Peyer's patch (tissue), 4 donors: ENCODE results near the gene DEFB131B. TPM values are rescaled to one million over a fixed set of nuclear protein-coding genes. Genes with fewer than 3 reads are reported as not detected.
"Not testable (repeated sequence)": the region's sequence is repeated elsewhere in the genome, so short reads cannot be mapped to it uniquely, and the experiment has no call there.

Experiments
- DNase-seq, 3 donors: peaks; one replicate each; pipeline ENCODE4 v3.0.0-alpha.2; 2017 to 2019
- H3K27ac ChIP-seq, 4 donors: fragments of 200-600 bp; sonication (generic); one replicate each; pipeline ENCODE4 v1.5.1; 2016 to 2019
- H3K27me3 ChIP-seq, 2 donors: fragments of 200-600 bp; sonication (generic); one replicate each; pipeline ENCODE4 v1.5.1; 2019
- H3K36me3 ChIP-seq, 3 donors: fragments of 200-600 bp; sonication (generic); one replicate each; pipeline ENCODE4 v1.5.1; 2016 to 2019
- H3K4me1 ChIP-seq, 4 donors: fragments of 200-600 bp; sonication (generic); one replicate each; pipeline ENCODE4 v1.5.1; 2016 to 2019
- H3K4me3 ChIP-seq, 4 donors: fragments of 200-600 bp; sonication (generic); 1 replicate in 3 of 4; 2 replicates in 1 of 4; pipeline ENCODE4 v1.5.1; 2016 to 2019; ENCODE audit warnings: mild to moderate bottlenecking in 1 of 4
- H3K9me3 ChIP-seq, 4 donors: fragments of 200-600 bp; sonication (generic); one replicate each; pipeline ENCODE4 v1.5.1; 2016 to 2019; ENCODE audit warnings: mild to moderate bottlenecking in 1 of 4
- POLR2A ChIP-seq, 2 donors: fragments of 450-650 bp; IDR thresholded peaks; one replicate each; pipeline ENCODE4 v1.5.1; 2017; ENCODE audit warnings: antibody characterized with exemption in 2 of 2, mild to moderate bottlenecking in 2 of 2, moderate library complexity in 2 of 2
- total RNA-seq, 4 donors: library from RNA; depleted of rRNA; stranded (reverse); fragments of >200 nt; gene quantifications; one replicate each; pipeline ENCODE4 v1.1.0, GENCODE V29; 2016
- TF ChIP-seq, protein P1 (sequence below), 6 experiments: fragments of 450-650 bp in 4 of 6; fragments of 200-600 bp in 2 of 6; sonication (generic) in 1 of 6; IDR thresholded peaks; one replicate each; pipeline ENCODE4 v1.5.1; 2017 to 2019; ENCODE audit warnings: antibody characterized with exemption in 6 of 6, mild to moderate bottlenecking in 3 of 6, moderate library complexity in 1 of 6

DEFB131B gene
- total RNA-seq: not detected

- H3K4me1 ChIP-seq, H3K27me3 ChIP-seq, H3K36me3 ChIP-seq, H3K4me3 ChIP-seq, H3K9me3 ChIP-seq, DNase-seq: not testable (repeated sequence)
- H3K27ac ChIP-seq: peak within 1 kb of the TSS in 3 of 4 donors; percentile 2 to 19 (median 7)
These were observed at the start of gene DEFB131B for GRCh38 chr11:71878059-71878458. Gene DEFB131B, plus strand, starts transcription at chr11:71878453. Its CDS starts 0 bp downstream, at chr11:71878453.

- H3K36me3 ChIP-seq, H3K9me3 ChIP-seq, H3K4me1 ChIP-seq, H3K27me3 ChIP-seq, H3K27ac ChIP-seq, H3K4me3 ChIP-seq, DNase-seq: not testable (repeated sequence)
These were observed 49.0 kb upstream of the DEFB131B start for GRCh38 chr11:71829247-71829646.

DNA sequence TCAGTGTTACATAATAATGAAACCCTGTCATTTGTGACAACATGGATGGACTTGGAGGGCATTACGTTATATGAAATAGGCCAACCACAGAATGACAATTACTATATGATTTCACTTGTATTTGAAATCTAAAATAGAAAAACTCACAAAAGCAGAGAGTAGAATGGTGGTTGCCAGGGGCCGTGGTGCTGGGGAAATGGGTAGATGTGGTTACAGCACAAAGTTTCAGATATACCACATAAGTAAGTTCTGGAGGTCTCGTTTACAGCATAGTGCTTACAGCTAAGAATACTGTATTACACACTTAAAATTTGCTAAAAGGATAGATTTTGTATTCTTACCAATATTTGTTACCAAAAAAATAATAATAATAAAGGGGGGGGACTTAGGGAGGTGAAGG, 48.6 kb upstream of the DEFB131B start:
- H3K4me1 ChIP-seq, H3K9me3 ChIP-seq, H3K27me3 ChIP-seq, H3K4me3 ChIP-seq, H3K36me3 ChIP-seq, DNase-seq, H3K27ac ChIP-seq: not testable (repeated sequence)

DNA sequence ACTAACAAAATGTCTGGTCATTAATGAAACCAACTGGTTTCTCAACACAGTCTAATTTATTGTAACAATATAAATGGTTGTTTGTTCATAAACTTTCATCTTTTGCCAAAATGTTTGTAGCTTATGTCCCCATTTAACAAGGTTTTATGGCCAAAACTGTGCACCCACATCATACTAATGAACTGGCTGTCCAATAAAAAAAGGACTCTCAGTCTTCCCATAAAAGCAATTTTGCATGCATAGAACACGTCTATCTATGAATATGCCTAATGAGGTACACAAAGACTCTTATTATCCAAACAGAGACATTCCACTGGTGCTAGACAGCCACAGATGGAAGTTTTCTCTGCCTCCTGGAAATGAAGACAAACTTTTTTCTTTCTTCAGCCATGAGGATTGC, 45.4 kb upstream of the DEFB131B start, which contains the start of gene DEFB108B:
Gene DEFB108B, plus strand, starts transcription at position 390 of the 400 bp plus-strand sequence. Its CDS starts 0 bp downstream, at position 390.
- H3K4me3 ChIP-seq, H3K9me3 ChIP-seq, H3K27me3 ChIP-seq, H3K4me1 ChIP-seq, DNase-seq, H3K36me3 ChIP-seq, H3K27ac ChIP-seq: not testable (repeated sequence)

DNA sequence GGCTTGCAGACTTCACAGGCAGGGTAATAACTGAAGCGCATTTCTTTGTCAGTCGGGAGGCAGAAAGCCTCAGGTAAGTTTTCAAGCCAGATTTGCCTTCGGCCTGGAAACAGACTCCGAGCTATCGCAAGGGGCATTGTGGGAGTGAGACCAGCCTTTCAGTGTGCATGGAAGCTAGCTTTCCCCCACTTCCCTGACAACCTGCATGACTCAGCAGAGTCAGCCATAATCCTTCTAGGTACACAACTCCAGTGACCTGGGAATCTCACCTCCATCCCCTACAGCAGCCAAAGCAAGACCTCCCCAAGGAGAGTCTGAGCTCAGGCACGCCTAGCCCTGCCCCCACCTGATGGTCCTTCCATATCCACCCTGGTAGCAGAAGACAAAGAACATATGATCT, 35.5 kb upstream of the DEFB131B start:
- H3K4me1 ChIP-seq, H3K9me3 ChIP-seq, DNase-seq, H3K27me3 ChIP-seq, H3K36me3 ChIP-seq, H3K4me3 ChIP-seq, H3K27ac ChIP-seq: not testable (repeated sequence)

GRCh38 chr11:71843355-71843754, 34.9 kb upstream of the DEFB131B start:
- not testable (repeated sequence) for DNase-seq, H3K36me3 ChIP-seq, H3K4me1 ChIP-seq, H3K27ac ChIP-seq, H3K27me3 ChIP-seq, H3K9me3 ChIP-seq, H3K4me3 ChIP-seq

DNA sequence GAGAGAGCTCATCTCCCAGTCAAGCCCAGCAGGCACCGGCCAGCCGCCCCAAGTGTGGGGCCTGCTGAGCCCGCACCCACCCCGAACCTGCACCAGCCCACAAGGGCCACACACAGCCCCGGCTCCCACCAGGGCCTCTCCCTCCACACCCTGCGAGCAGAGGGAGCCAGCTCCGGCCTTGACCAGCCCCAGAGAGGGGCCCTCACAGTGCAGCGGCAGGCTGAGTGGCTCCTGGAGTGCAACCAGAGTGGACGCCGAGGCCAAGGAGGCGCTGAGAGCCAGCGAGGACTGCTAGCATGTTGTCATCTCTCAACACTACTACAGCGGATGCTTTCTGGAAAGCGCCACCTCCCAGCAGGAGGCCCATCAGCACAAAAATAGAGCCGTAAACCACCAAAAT, 34.4 kb upstream of the DEFB131B start:
- peak in 1 of 3 donors; percentile 37 for DNase-seq

GRCh38 chr11:71853895-71854294, 24.4 kb upstream of the DEFB131B start:
- not testable (repeated sequence) for H3K9me3 ChIP-seq, H3K4me1 ChIP-seq, H3K27me3 ChIP-seq, H3K4me3 ChIP-seq, H3K36me3 ChIP-seq, H3K27ac ChIP-seq, DNase-seq

More for the DNA sequence above, 34.4 kb upstream of the DEFB131B start:
- Histone ChIP-seq H3K4me1 (no peaks in the 10 kb centered on the region), H3K36me3 (no peaks in the 10 kb centered on the region), H3K9me3 (no peaks in the 10 kb centered on the region), H3K4me3 (no peak overlapping the region), H3K27ac (no peak overlapping the region), H3K27me3 (no peaks in the 10 kb centered on the region)
- TF ChIP-seq, protein P1, sequence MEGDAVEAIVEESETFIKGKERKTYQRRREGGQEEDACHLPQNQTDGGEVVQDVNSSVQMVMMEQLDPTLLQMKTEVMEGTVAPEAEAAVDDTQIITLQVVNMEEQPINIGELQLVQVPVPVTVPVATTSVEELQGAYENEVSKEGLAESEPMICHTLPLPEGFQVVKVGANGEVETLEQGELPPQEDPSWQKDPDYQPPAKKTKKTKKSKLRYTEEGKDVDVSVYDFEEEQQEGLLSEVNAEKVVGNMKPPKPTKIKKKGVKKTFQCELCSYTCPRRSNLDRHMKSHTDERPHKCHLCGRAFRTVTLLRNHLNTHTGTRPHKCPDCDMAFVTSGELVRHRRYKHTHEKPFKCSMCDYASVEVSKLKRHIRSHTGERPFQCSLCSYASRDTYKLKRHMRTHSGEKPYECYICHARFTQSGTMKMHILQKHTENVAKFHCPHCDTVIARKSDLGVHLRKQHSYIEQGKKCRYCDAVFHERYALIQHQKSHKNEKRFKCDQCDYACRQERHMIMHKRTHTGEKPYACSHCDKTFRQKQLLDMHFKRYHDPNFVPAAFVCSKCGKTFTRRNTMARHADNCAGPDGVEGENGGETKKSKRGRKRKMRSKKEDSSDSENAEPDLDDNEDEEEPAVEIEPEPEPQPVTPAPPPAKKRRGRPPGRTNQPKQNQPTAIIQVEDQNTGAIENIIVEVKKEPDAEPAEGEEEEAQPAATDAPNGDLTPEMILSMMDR (IDR thresholded peaks at IDR 0.05): no peak
- TF ChIP-seq POLR2A (IDR thresholded peaks at IDR 0.05): no peak

GRCh38 chr11:71855880-71856279, 22.4 kb upstream of the DEFB131B start:
- H3K4me1 ChIP-seq, H3K9me3 ChIP-seq, H3K4me3 ChIP-seq, DNase-seq, H3K36me3 ChIP-seq, H3K27me3 ChIP-seq, H3K27ac ChIP-seq: not testable (repeated sequence)

DNA sequence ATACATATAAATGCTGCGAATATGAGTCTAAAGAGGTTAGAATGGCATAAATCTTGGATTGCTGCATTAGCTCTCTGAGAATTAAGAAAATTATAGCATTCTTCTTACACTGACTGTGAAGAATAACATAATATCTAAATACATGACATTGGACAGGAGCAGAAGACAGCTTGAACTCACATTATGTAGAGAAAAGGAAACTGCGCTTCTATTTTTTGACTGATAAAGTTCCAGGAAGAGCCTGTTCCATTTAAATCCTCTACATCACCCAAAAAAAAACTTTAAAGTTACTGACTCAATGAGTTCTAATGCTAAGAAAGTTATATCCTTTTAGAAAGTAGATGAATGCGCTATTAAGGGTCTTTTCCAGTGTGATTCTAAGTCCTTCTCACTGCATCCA, 17.4 kb upstream of the DEFB131B start:
- not testable (repeated sequence) for DNase-seq, H3K27ac ChIP-seq, H3K36me3 ChIP-seq, H3K4me1 ChIP-seq, H3K4me3 ChIP-seq, H3K9me3 ChIP-seq, H3K27me3 ChIP-seq
